CD4-positive, alpha-beta T cell (primary cell): ENCODE data around the gene IFNW1. TPM values are rescaled to one million over a fixed set of nuclear protein-coding genes. Genes with fewer than 3 reads are reported as not detected.
"Not testable (repeated sequence)": the region's sequence is repeated elsewhere in the genome, so short reads cannot be mapped to it uniquely, and the experiment has no call there.

Experiments
- ATAC-seq: fragments of 200-7000 bp; cut with Tn5 transposase; one replicate; pipeline ENCODE4 v1.10.0; 2022; ENCODE audit warnings: mild to moderate bottlenecking; ENCODE audit not compliant: poor library complexity
- CTCF ChIA-PET: fragments of 350-600 bp; sonication (Branson Sonifier 250); formaldehyde crosslinking; loops from one replicate; lab custom pipeline; 2021; ENCODE audit warnings: antibody characterized with exemption, inconsistent platforms; lab: Charles Lee
- POLR2A ChIA-PET: fragments of 350-600 bp; sonication (Branson Sonifier 250); formaldehyde crosslinking; loops from one replicate; lab custom pipeline; 2021; ENCODE audit warnings: antibody characterized with exemption, inconsistent platforms; lab: Charles Lee
- DNase-seq, 14 experiments: peaks; one replicate each; pipeline ENCODE4 v3.0.0-alpha.2; 2013 to 2020; ENCODE audit warnings: mixed read lengths in 2 of 14
- H3K27ac ChIP-seq, 2 donors: one replicate each; pipeline versions ENCODE4 v1.5.1 to v1.7.0; 2013; ENCODE audit warnings: low read length in 2 of 2, low read depth in 1 of 2, mild to moderate bottlenecking in 1 of 2
- H3K27me3 ChIP-seq, 2 experiments: 1 replicate in 1 of 2; 2 replicates in 1 of 2; pipeline versions ENCODE4 v1.6.1 to v1.7.0; 2013; ENCODE audit warnings: low read length in 2 of 2, control low read depth in 1 of 2, mild to moderate bottlenecking in 1 of 2, moderate library complexity in 1 of 2; ENCODE audit not compliant: insufficient read depth in 2 of 2, control insufficient read depth in 1 of 2
- H3K36me3 ChIP-seq: one replicate; pipeline ENCODE4 v1.6.1; 2013; ENCODE audit warnings: low read length, control low read depth; ENCODE audit not compliant: insufficient read depth
- H3K4me1 ChIP-seq: one replicate; pipeline ENCODE4 v1.6.1; 2013; ENCODE audit warnings: low read length, control low read depth; ENCODE audit not compliant: insufficient read depth
- H3K4me3 ChIP-seq: one replicate; pipeline ENCODE4 v1.5.1; 2013; ENCODE audit warnings: mild to moderate bottlenecking, low read length, moderate library complexity
- H3K9me3 ChIP-seq, 2 experiments: 1 replicate in 1 of 2; 2 replicates in 1 of 2; pipeline versions ENCODE4 v1.6.1 to v1.7.0; 2013; ENCODE audit warnings: low read length in 2 of 2, mild to moderate bottlenecking in 2 of 2, control low read depth in 1 of 2, moderate library complexity in 1 of 2; ENCODE audit not compliant: control insufficient read depth in 1 of 2, insufficient read depth in 1 of 2
- H3K27ac Mint-ChIP-seq: one replicate; pipeline ENCODE4 v1.8.0; 2020; ENCODE audit warnings: mixed read lengths
- H3K27me3 Mint-ChIP-seq: one replicate; pipeline ENCODE4 v1.8.0; 2021; ENCODE audit warnings: mixed read lengths
- H3K36me3 Mint-ChIP-seq: one replicate; pipeline ENCODE4 v1.8.0; 2021; ENCODE audit warnings: low read depth, mixed read lengths
- H3K4me1 Mint-ChIP-seq: one replicate; pipeline ENCODE4 v1.8.0; 2021; ENCODE audit warnings: low read depth, mixed read lengths
- H3K4me3 Mint-ChIP-seq: one replicate; pipeline ENCODE4 v1.8.0; 2020; ENCODE audit warnings: mild to moderate bottlenecking, mixed read lengths
- H3K9me3 Mint-ChIP-seq: one replicate; pipeline ENCODE4 v1.8.0; 2020; ENCODE audit warnings: mixed read lengths
- intact Hi-C, 2 experiments: fragments of 100-400 bp; cut with DNase I in 1 of 2; cut with micrococcal nuclease in 1 of 2; formaldehyde crosslinking; loops; one replicate each; pipeline versions ENCODE4 v1.15.1 to v1.9.0; 2023 to 2025; cut with DNase I, micrococcal nuclease
- total RNA-seq, 174 experiments: library from RNA in 2 of 174; stranded (reverse) in 2 of 174; gene quantifications; one replicate each; pipeline ENCODE4 v1.2.3 and lab custom pipeline; 2021 to 2026
- TF ChIP-seq, protein P1 (sequence below): fragments of 200-600 bp; IDR thresholded peaks from one replicate; pipeline ENCODE4 v1.8.0; 2022; ENCODE audit warnings: antibody characterized with exemption, mild to moderate bottlenecking

IFNW1 gene
- total RNA-seq, 2 experiments from 2014 or later, result not detected

DNA sequence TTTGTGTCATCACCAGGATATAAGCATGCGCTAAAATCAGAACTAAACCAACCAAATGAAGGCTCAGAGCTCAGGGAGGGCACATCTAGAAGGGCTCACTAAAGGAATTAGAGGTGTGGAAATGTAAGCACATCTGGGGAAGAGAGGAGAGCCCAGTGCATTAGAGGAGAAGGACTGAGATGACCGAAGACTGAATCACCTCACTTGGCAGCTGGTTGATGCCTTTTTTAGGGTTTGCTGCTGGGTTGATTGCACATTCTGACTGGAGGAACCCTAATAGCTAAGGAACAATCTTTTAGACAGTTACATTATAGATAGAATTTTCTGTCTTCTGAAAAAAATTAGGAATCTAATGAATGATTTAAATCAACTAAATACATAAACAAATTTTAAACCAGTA is 33.0 kb upstream of the IFNW1 start:
- no peaks in the 10 kb centered on the region for H3K4me1 Mint-ChIP-seq
- no peak for ATAC-seq
- CTCF ChIA-PET, result interaction anchor here (1.3 kb wide), 1 partner anchor 8 kb away, joined by 6 read pairs; no protein-coding TSS in a partner anchor
- H3K27me3 Mint-ChIP-seq, result no peaks in the 10 kb centered on the region
- Histone ChIP-seq H3K4me1 (no peaks in the 10 kb centered on the region), H3K36me3 (no peaks in the 10 kb centered on the region), H3K27ac (no peak overlapping the region), H3K4me3 (no peak overlapping the region), H3K27me3 (no peaks in the 10 kb centered on the region), H3K9me3 (no peaks in the 10 kb centered on the region)
- DNase-seq, result no peak
- H3K27ac Mint-ChIP-seq, result no peak overlapping the region
- intact Hi-C loops, result no loop called here
- no peak overlapping the region for H3K4me3 Mint-ChIP-seq
- TF ChIP-seq, protein P1, sequence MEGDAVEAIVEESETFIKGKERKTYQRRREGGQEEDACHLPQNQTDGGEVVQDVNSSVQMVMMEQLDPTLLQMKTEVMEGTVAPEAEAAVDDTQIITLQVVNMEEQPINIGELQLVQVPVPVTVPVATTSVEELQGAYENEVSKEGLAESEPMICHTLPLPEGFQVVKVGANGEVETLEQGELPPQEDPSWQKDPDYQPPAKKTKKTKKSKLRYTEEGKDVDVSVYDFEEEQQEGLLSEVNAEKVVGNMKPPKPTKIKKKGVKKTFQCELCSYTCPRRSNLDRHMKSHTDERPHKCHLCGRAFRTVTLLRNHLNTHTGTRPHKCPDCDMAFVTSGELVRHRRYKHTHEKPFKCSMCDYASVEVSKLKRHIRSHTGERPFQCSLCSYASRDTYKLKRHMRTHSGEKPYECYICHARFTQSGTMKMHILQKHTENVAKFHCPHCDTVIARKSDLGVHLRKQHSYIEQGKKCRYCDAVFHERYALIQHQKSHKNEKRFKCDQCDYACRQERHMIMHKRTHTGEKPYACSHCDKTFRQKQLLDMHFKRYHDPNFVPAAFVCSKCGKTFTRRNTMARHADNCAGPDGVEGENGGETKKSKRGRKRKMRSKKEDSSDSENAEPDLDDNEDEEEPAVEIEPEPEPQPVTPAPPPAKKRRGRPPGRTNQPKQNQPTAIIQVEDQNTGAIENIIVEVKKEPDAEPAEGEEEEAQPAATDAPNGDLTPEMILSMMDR, result no peak
- no peaks in the 10 kb centered on the region for H3K36me3 Mint-ChIP-seq
- H3K9me3 Mint-ChIP-seq, result no peaks in the 10 kb centered on the region
- POLR2A ChIA-PET, result no interaction called here

DNA sequence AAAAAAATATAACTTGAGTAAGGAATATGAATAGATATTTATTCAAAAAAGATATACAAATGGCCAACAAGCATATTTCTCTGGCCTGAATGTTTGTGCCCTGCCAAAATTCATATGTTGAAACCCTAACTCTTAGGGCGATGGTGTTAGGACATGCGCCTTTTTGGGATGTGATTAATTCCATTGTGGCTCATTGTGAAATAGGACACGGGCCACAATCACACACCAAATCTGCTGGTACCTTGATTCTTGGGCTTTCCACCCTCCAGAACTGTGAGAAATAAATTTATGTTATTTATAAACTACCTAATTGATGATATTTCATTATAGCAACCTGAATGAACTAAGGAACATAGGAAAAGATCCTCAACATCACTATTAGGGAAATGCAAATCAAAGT is 30.5 kb upstream of the IFNW1 start:
- intact Hi-C loops, result no loop called here
- Histone ChIP-seq H3K36me3 (no peaks in the 10 kb centered on the region), H3K4me3 (no peak overlapping the region), H3K4me1 (no peaks in the 10 kb centered on the region), H3K27me3 (no peaks in the 10 kb centered on the region), H3K27ac (no peak overlapping the region), H3K9me3 (no peaks in the 10 kb centered on the region)
- Mint-ChIP-seq H3K4me3 (no peak overlapping the region), H3K9me3 (no peaks in the 10 kb centered on the region), H3K36me3 (no peaks in the 10 kb centered on the region), H3K27me3 (peaks cover 6% of the 10 kb centered on the region), H3K27ac (no peak overlapping the region), H3K4me1 (no peaks in the 10 kb centered on the region)
- ATAC-seq, result no peak
- ChIA-PET POLR2A (no interaction called here), CTCF (no interaction called here)
- TF ChIP-seq, protein P1, result no peak
- DNase-seq, result no peak

DNA sequence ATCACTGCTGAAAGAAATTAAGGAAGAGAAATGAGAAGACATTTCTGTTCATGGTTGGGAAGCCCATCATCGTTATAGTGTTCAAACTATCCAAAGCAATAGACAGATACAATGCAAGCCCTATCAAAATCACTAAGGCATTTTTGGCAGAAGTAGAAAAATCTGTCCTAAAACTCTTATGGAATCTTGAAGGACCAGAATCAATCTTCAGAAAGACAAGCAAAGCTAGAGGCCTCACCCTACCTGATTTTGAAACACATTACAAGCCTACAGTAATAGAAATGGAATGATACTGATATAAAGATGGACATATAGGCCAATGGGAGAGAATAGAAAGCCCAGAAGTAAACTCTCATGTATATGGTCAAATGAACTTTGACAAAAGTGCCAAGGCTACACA is 29.7 kb upstream of the IFNW1 start:
- Mint-ChIP-seq H3K9me3 (no peaks in the 10 kb centered on the region), H3K4me1 (no peaks in the 10 kb centered on the region), H3K4me3 (no peak overlapping the region), H3K36me3 (no peaks in the 10 kb centered on the region), H3K27ac (no peak overlapping the region), H3K27me3 (peaks cover 6% of the 10 kb centered on the region)
- ChIA-PET POLR2A (no interaction called here), CTCF (no interaction called here)
- Histone ChIP-seq H3K9me3 (no peaks in the 10 kb centered on the region), H3K4me1 (no peaks in the 10 kb centered on the region), H3K27ac (no peak overlapping the region), H3K36me3 (no peaks in the 10 kb centered on the region), H3K4me3 (no peak overlapping the region), H3K27me3 (no peaks in the 10 kb centered on the region)
- TF ChIP-seq, protein P1, result no peak
- intact Hi-C loops, result no loop called here
- DNase-seq (no peak), ATAC-seq (no peak)

DNA sequence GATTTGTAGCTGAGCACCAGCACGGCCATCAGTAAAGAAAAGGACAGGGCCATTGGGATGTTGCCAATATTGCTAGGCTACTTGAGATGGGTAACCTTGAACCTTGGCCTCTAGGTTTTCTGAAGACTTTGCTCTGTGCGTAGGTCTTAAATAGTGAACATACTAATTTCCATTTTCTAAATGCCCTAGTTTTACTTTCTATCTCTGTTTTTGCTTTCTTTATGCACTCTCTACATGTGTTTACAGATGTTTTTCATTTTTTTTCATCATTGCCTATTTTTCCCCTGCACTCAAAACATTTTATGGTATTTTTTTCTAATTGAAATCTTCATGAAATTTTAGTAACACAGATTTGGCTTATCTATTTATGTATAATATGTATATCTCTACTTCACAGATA is 24.9 kb upstream of the IFNW1 start, which contains the start of gene IFNA21:
Gene IFNA21, minus strand, starts transcription at position 101 of the 400 bp plus-strand sequence. Its CDS starts 48 bp downstream, at position 53.
- intact Hi-C loops, result loop anchor here in 1 of 2 experiments (2.0 kb wide), 1 partner anchor 74 kb away; the partner anchor contains the start of gene IFNA14
- H3K36me3 Mint-ChIP-seq, H3K9me3 ChIP-seq, ATAC-seq, H3K9me3 Mint-ChIP-seq, POLR2A ChIA-PET, H3K4me3 ChIP-seq, H3K27ac Mint-ChIP-seq, H3K27me3 ChIP-seq, H3K4me3 Mint-ChIP-seq, H3K36me3 ChIP-seq, H3K27ac ChIP-seq, H3K27me3 Mint-ChIP-seq, DNase-seq, H3K4me1 ChIP-seq: not testable (repeated sequence)
- peaks cover 19% of the 10 kb centered on the region for H3K4me1 Mint-ChIP-seq
- CTCF ChIA-PET, result interaction anchor here (0.6 kb wide), 1 partner anchor 29 kb away, joined by 3 read pairs; no protein-coding TSS in a partner anchor
